Measurements from ENCODE around the gene NGFR.
"Not testable (repeated sequence)": the region's sequence is repeated elsewhere in the genome, so short reads cannot be mapped to it uniquely, and the experiment has no call there.

Gene NGFR

DNA sequence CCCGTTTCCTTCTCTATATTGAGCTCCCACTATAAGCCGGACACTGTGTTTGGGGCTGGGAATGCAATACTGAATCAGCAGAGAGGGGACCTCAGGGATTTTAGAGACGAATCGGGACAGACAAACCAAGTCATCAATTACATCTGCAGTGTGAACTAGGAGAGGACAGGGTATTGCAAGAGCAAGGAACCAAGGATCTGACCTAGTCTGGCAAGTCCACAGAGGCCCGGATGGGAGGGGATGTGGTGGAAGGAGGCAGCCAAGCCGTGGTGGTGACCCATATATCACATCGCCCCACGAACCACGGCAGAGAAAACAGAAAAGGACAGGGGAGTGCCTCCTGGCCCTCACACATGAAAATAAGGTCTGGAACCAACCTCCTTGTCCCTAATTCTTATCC is 52.5 kb downstream of the NGFR start:
- no peak for DNase-seq

DNA sequence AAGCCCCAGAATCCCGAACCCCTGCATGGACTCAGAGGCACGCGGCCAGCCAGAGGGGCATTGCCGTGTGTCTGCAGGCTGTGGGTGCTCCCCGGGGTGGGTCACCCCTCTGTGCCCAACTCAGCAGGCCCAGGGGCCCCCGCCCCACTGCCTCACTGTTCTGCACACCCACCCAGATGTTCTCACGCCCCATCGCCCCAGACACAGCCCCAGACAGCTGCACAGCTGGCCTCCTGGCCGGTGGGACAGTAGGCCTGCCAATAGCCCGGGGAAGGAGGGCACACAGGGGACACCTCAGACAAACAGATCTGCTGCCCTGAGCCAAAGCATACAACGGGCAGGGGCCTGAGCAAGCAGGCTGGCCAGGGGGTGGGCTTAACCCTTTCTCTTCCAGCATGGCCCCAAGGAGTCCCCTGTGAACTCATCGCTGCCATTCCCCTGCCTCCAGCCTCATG is 53.0 kb downstream of the NGFR start:
- DNase-seq = no peak

DNA sequence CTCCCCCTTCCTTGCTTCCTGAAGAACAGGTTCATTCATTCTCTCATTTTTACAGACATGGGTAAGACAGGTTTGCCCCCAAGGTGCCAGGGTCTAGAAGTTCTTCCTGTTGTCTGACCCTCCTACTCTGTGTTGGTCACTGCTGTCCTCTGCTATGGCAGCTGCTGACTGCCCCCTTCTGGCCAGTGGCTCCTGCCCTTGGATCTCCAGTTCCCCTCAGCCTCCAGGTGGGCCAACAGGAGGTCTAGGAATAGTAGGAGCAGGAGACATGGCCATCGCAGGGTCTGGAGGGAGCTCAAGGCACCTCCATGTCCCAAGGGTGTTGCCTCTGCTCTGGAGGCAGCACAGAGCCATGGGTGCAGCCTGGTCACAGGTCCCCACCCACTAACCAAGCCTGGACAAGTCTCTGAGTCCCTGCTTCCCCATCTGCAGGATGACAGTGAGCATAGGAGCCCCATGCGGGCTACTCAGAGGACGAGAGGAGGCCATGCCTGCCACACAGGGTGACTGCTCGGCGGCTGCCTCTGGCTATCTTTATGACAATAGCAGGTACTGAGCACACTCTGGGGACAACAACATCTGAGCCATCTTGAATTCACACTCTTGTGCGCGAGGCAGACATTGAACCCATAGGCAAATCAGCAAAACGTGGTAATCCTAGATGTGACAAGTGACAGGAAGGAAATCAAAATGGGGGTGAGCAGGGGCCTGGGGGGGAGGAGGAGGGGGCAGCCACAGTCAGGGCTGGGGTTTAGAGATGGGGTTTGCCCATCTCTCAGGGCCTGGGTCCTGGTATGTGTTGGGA is 53.6 kb downstream of the NGFR start:
- DNase-seq = peak; percentile 65

- no peak for DNase-seq
Observed at GRCh38 chr17:49549311-49549605, 54.2 kb downstream of the NGFR start.

- DNase-seq = no peak
Observed at GRCh38 chr17:49549691-49550678, 54.9 kb downstream of the NGFR start.

DNA sequence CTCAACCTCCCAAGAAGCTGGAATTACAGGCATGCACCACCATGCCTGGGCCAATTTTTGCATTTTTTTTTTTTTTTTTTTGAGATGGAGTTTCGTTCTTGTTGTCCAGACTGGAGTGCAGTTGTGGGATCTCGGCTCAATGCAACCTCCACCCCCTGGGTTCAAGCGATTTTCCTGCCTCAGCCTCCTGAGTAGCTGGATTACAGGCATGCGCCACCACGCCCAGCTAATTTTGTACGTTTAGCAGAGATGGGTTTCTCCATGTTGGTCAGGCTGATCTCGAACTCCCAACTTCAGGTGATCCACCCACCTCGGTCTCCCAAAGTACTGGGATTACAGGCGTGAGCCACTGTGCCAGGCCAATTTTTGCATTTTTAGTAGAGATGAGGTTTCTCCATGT is 55.7 kb downstream of the NGFR start:
- DNase-seq = not testable (repeated sequence)

DNA sequence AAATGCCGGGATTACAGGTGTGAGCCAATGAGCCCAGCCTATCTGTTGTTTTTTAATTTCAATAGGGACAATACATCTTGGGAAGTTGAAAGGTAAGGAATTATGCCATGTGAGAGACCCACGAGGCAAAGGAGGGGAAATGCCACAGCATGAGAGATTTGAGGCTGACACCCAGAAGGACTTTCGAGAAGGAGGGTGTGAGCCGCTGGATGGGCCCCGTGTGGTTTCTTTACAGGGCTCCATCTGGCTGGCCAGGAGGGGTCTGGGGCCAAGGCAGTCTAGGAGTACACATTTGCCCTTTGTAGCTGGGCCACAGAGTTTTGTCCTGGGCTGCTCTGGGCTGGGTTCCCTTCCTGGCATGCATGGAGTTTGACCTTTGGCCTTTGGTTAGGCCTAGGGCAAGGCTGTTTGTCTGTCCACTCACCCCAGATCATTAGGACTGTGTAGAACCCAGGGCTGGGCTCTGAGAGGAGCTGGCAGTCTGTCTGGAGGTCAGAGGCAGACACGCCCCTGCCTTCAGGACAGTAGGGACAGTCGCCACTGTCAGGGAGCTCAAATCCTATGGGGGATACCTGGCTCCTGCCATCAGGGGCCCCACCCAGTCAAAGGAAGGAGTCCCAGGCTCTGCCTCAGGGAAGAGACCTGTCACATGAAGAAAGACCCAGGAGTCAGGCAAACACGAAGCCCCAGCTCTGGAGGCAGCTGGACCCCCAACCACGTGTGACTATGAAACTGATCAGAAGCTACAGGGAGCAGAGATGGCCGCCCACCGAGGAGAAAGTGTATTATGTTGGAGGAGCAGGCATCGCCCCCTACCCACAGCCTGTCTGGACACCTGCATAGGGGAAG is 56.4 kb downstream of the NGFR start:
- DNase-seq = no peak

DNA sequence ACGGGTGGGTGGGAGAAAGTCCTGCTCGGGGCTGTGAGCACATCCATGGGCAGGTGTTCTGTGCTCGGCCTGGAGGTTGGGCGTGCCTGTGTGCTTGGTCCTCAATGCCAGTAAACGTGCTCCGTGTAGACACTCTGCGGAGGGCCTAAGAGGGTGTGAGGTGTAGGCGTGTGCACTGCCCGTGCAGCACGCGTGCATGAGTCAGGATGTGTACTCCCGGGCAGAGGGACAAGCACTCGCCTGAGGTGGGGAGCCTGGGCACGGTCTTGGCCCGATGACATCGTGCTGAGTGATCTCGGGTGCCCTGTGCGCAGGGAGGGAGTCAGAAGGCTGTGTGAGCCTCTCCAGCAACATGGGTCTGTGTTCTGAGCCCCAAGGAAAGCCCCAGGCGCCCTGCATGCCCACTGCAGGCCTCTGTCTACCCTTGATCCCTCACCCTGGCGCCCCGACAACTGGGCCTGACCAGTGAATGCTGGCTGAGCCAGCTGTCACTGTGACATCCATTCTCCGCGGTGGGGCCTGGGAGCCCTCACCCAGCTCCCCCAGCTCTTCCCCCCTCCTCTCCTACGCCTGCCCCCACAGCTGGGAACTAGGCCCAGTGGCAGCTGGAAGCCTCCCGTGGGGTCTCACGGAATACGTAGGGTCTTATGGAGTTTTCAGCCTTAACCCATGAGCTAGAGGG is 57.1 kb downstream of the NGFR start:
- no peak for DNase-seq

DNA sequence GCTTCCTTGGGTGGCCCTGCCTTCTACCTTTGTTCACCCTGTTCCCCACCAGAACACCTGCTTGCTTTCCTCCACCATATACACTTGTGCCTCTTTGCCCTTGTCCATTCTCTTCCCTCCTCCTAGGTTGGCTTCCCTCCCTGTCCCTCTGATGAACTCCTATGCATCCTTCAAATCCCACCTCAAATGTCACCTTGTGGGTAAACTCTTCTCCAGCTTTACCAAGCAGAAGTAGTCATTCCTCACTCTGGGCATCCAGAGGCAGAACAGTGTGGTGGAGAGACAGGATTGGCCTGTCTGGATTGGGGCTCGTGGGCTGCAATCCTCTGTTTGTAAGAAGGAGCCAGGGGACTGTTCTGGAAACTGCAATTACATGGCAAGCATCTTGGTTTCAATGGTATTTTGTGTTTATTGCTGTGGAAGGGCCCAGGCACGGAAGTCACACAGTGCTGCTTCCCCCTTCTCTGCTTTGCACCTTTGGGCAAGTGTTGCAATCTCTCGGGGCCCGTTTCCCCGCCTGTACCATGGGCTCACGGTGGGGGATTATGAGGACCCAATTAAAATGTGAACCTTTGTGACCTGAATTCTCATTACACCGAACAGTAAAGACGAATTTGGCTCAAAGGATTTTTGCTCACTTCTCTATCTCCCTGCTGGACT is 58.7 kb downstream of the NGFR start:
- no peak for DNase-seq

DNA sequence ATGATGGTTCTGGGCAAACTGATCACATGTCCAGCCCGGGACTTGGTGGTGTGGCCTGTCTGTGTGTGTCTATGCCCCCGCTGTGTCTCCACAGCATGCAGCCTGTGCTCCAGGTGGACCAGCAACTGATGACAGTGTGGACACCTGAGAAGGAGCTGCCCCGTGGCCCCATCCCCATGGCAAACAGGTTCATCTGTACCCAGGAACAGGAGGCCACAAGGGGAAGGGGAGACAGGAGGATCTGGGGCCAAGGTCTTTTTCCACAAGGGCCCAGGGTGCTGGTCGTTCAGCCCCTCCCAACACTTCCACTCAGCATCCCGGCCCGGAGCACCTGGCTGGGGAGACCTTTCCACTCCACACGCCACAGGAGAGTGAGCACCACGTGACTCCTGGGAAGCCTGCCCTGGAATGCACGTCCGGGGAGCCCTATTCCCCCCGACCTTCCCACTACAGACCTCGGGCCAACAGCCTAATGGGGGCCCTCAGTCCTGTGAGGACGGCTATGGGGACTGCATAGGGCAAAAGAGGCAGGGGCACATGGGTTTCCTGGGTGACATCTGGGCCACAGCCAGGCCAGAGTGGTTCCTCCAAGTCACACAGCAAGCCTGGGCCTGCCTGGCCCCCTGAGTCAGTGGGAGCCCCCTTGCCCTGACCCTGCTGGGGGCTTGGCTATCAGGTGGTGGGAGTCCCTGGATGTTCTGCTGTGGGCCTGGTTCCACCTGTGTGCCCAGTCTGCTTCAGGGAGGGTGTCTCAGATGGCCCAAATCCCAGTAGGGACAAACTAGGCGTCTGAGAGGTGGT is 59.8 kb downstream of the NGFR start:
- DNase-seq = no peak

DNA sequence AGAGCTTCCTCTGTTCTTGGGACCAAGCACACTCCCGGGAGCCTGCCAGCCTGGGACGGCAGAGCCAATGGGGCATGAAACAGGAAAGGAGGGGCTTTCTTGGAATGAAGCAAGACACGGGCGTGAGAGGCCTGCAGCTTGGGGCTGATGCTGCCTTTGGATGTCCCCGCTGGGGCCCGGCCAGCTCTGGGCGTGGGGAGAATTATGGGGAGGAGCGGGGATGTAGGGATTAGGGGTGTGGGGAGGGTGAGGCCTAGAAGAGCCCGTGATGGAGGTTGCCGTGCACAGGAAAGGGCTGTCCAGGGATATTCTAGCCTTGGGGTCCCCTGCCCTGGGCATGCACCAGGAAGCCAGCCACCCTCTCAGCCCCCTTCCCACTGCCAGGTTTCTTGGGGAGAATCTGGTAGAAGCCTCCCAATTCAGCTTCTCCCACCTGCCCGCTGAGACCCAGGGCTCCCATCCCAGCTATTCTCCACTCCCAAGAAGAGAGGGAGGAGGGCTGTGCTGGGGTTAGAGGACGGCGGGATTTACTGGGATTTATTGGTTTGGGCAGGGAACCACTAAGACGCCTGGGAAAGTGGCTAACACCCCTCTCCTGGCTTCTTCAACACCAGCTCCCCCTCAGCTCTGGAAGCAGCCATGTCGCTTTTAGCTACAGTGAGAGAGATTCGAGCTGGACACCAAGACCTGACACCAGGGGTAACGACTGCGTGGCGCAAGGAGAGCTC is 60.6 kb downstream of the NGFR start:
- no peak for DNase-seq

DNA sequence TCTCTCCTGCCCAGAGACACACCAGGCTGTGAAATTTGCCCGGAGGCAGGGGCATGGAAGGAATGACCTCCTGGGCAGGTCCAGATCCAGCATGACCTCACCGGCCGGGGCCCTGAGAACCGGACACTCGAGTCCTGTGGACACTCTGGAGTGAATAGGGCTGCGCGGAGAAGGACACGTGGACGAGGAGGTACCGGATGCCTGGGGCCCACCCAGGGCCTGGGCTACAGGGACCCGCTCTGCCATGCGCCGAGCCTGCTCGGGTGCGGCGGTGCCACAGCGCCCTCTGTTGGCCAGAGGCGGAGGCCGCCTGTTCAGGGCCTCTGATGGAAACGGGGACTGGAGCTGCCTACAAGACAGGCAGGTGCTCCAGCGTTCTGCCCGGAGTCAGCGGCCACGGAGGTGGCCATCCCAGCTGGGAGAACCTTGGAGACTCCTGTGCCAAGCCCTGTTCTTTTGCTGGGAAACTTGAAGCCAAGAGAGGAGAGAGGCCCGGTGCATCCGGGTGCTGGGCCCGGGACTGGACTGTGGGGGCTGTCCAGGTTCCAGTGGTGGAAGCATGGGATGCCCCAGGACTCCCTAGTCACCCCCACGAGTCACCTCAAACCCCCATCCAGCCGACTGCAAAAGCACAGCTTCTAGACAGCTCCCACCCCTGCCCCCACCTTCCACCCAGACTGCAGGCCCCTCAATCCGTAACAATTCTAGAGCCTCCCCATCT is 61.3 kb downstream of the NGFR start:
- peak; percentile 54 for DNase-seq

GRCh38 chr17:49557312-49558024 is 62.4 kb downstream of the NGFR start:
- peak; percentile 62 for DNase-seq
